HG03196 (cell line): Measurements from ENCODE around the gene PLK2.

ENCODE experiments used
- ATAC-seq: cut with Tn5 transposase; IDR thresholded peaks from one replicate; pipeline ENCODE4 v1.9.1; 2021; ENCODE audit not compliant: unreplicated experiment

Gene PLK2

GRCh38 chr5:58451732-58452565 lies 7.9 kb downstream of the PLK2 start:
- no peak for ATAC-seq

- ATAC-seq: no peak
Observed at GRCh38 chr5:58450811-58451629, 8.9 kb downstream of the PLK2 start.

GRCh38 chr5:58450018-58450417 lies 9.9 kb downstream of the PLK2 start:
- ATAC-seq: no peak

DNA sequence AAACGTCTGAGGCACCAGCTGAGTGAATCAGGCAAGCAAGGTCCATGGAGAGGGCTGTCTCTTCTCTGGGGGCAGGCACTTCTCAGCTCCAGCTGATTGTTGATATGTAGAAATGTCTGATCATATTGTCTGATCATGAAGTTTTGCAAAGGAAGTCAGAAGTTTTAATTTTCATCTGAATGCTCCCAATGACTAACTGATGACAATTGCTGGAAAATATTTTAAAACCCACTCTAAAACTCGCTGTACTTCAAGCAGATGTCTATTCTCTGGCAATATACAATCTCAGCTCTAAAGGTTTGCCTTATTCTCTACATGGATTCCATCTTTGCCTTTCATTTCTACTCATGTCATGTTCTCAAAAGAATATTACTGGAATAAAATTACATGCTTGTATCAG lies 12.7 kb downstream of the PLK2 start:
- no peak for ATAC-seq

DNA sequence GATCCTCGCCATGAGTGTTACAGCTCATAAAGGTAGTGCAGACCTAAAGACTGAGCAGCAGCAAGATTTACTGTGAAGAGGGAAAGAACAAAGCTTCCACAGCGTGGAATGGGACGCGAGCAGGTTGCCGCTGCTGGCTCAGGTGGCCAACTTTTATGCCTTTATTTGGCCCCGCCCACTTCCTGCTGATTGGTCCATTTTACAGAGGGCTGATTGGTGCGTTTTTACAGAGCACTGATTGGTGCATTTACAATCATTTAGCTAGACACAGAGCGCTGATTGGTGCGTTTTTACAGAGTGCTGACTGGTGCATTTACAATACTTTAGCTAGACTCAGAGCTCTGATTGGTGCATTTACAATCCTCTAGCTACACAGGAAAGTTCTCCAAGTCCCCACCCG lies 13.9 kb downstream of the PLK2 start:
- no peak for ATAC-seq

- ATAC-seq: no peak
Observed at GRCh38 chr5:58444805-58445204, 15.1 kb downstream of the PLK2 start.

- no peak for ATAC-seq
Observed at GRCh38 chr5:58440901-58441460, 18.9 kb downstream of the PLK2 start.

DNA sequence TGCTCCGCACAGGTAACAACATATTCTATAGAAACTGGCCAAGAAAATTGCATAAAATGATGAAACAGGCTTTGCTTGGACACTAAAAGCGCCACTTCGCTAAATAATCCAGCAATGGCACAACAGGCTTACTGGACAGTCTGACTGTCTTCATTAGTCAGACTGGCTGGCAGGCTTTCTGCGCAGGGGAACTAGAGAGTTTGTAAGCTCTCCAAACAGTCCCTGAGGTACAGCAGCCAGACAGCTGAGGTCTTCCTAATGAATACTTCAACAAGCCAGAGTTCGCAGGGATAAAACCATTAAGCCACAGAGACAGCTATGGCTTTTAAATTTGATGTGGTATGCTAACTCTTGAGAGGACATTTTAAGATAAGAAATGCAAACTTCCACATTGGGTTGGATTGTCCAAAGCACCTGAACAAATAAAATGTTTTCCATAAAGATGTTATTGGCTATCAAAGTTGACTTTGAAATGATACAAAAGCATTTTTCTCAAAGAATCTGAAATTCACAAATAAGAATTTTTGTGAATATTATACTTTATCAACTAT lies 20.7 kb downstream of the PLK2 start:
- ATAC-seq: no peak

DNA sequence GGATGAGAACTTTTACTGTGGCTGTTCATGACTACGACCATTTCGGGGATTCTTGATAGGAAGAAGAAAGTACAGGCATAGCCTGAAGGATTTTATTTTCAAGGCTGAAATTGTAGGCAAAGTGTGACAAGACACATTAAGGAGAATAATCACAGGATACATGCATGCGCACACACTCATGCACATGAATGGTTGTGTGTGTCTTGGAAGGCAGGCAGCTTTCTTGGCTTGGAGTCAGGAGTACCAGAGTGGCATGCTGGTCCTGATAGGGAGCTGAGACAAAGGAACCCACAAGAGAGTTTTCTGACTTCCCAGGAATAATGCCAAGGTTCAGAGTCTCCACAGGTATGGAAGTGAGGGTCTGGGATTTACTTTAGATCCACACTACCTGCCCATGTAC lies 22.2 kb downstream of the PLK2 start:
- no peak for ATAC-seq

- ATAC-seq: no peak
Observed at GRCh38 chr5:58431832-58432231, 28.1 kb downstream of the PLK2 start.

DNA sequence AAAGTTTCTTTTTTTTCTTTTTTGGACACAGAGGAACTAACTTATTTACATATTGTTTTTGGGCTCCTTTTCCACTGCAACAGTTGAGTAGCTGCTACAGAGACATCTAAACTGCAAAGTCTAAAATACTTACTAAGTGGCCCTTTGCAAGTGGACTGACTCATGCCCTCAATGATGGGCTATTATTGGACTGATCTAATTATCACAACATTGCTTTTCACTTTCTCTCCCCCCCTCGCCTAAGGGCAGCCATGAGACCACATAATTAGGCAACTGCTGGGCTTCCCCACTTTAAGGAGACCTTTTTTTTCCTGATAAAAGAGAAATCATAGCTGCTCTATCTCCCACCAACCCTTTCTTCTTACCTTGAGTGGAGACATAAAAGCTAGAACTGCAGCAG lies 47.0 kb downstream of the PLK2 start:
- ATAC-seq: no peak

DNA sequence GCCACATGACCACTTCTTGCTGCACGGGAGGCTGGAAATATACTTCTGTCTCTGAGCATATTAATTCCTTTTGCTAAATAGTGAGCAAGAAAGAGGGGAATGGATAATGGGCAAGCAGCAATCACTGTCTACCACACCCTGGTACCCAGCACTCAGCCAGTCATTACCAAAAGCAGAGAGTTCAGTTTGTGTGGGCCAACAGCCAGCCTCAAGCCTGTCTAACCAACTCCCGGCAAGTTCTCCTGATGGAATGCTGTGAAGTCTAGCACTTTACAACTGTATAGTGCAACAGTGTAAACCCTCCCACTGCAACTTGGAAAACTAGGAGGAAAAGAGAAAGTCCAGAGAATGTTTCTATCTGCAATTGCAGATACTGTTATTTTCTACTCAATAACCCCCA lies 47.8 kb downstream of the PLK2 start:
- no peak for ATAC-seq

DNA sequence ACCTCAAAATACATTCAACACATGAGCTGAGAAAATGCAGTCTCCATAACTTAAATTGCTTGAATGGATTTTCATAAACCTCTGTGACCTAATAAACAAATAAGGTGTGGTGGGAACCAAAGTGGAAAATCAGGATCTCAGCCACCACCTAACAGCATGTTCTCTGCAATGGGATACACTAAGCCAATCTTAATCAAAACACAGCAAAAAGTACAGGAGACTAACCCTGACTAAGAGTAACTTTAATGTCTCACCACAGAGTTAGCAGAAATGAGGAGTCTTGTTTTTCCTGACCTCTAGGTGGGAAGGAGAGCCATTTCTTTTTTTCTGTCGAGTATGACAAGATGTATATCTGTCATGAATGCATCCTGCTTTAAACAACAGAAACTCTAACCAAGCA lies 48.5 kb downstream of the PLK2 start:
- no peak for ATAC-seq

- ATAC-seq: no peak
Observed at GRCh38 chr5:58410441-58410840, 49.4 kb downstream of the PLK2 start.

- no peak for ATAC-seq
Observed at GRCh38 chr5:58407042-58407719, 52.7 kb downstream of the PLK2 start.

DNA sequence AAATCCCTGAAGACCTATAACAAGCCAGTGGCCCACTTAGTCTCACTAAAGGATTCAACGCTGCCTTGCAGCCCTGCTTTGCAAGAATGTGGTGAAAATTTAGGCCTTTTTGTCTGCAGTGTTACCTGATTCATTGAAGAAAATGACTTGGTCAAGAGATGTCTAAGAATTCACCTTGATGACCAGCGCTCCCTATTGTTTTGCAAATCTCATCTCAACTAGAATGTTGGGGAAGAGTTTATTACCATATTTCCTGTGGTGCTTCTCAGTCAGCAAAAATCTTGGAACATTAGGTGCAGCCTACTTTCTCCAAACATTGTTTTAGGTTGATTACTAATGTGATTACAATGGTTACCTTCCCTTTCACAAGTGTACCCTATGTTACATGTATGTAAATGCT lies 53.5 kb downstream of the PLK2 start:
- no peak for ATAC-seq

DNA sequence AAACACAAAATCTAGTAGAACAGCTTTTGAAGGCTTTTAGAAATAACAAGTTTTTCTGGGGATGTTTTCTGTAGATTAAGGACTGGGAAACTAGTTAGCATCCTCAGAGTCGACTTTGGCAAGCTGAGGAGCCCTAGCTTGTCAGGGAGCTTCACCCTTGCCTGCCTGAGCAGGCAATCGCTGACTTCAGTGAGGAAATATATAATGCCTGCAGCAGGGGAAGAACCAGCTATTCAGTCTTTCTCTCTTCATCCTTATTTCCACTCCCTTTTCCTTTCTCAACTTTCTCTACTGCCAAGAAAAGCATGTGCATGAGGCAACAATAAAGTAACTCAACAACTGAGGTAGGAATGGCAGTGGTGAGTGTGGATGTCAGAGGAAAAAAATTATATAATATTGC lies 54.7 kb downstream of the PLK2 start:
- no peak for ATAC-seq

DNA sequence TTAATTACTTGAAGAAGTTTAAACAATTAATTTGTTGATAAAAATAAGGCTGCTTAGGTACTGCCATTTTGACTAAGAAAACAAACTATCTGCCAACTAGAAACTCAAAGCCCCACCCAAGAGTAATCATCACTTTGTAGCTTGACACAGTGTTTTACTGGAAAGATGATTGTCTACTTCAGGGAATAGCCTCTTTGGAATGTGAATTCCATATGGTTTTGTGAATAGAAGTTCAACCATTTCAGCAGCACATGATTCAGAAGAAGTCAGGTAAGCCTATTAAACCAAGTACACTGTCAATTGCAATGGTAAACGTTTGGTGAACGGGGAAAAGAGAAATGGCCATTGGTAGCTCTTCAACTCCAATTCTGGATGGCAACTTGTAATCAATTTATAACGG lies 55.2 kb downstream of the PLK2 start:
- ATAC-seq: no peak
